ENCODE measurements around the gene BUB1. TPM values are rescaled to one million over a fixed set of nuclear protein-coding genes. Genes with fewer than 3 reads are reported as not detected.
A peak's percentile ranks its signal among the peaks of the same experiment; 100 is the strongest.

BUB1 gene
- 2.1 and 2.4 TPM in 2 replicates for polyA plus RNA-seq
- polyA minus RNA-seq, result 4.9 and 5.2 TPM in 2 replicates

GRCh38 chr2:110677530-110678456 is at the start of gene BUB1:
Gene BUB1 (minus strand): TSS chr2:110678063. CDS start chr2:110677995, 68 bp downstream.
- Histone ChIP-seq H3K27ac (ENCODE audit: low read length) (peak within 1 kb of the TSS; percentile 58), H3K27me3 (ENCODE audit: insufficient read depth, low read depth, low read length) (no peaks in the 10 kb centered on the region), H3K9me3 (ENCODE audit: low read length) (no peaks in the 10 kb centered on the region), H2AFZ (ENCODE audit: low read depth, low read length) (peak within 1 kb of the TSS; percentile 87), H3K79me2 (replicated peaks; ENCODE audit: insufficient read depth, low read length) (peaks cover 23% of the 10 kb centered on the region), H4K20me1 (ENCODE audit: insufficient read depth) (no peaks in the 10 kb centered on the region), H3K36me3 (ENCODE audit: insufficient read depth, low read length) (no peaks in the 10 kb centered on the region), H3K9me2 (ENCODE audit: insufficient read depth, low read length) (no peaks in the 10 kb centered on the region), H3K4me3 (ENCODE audit: low read length) (peak within 1 kb of the TSS; percentile 70), H3F3A (ENCODE audit: insufficient read depth, low read length, poor library complexity, severe bottlenecking) (no peaks in the 10 kb centered on the region), H3K9ac (ENCODE audit: low read length) (peak within 1 kb of the TSS; percentile 64), H3K4me2 (ENCODE audit: low read length) (peak within 1 kb of the TSS; percentile 76)
- peak; percentile 66 for TF ChIP-seq POLR2AphosphoS5 (IDR thresholded peaks at IDR 0.05)
- TF ChIP-seq RAD21 (conservative IDR thresholded peaks at IDR 0.05), result peak; percentile 42
- no peak for TF ChIP-seq REST (IDR thresholded peaks at IDR 0.05; ENCODE audit: borderline replicate concordance)
- TF ChIP-seq CTCF (IDR thresholded peaks at IDR 0.05; ENCODE audit: poor library complexity, severe bottlenecking), result no peak
- peak; percentile 91 for TF ChIP-seq MXI1 (conservative IDR thresholded peaks at IDR 0.05; ENCODE audit: poor library complexity, severe bottlenecking)

- Histone ChIP-seq H3K9me3 (ENCODE audit: low read length) (no peaks in the 10 kb centered on the region), H3K27ac (ENCODE audit: low read length) (no peak overlapping the region), H3K9ac (ENCODE audit: low read length) (no peak overlapping the region), H3K4me2 (ENCODE audit: low read length) (no peak overlapping the region), H2AFZ (ENCODE audit: low read depth, low read length) (no peak overlapping the region), H3K79me2 (replicated peaks; ENCODE audit: insufficient read depth, low read length) (no peaks in the 10 kb centered on the region), H3F3A (ENCODE audit: insufficient read depth, low read length, poor library complexity, severe bottlenecking) (no peaks in the 10 kb centered on the region), H3K4me3 (ENCODE audit: low read length) (no peak overlapping the region), H3K9me2 (ENCODE audit: insufficient read depth, low read length) (no peaks in the 10 kb centered on the region), H3K27me3 (ENCODE audit: insufficient read depth, low read depth, low read length) (peaks cover 9% of the 10 kb centered on the region), H4K20me1 (ENCODE audit: insufficient read depth) (no peaks in the 10 kb centered on the region), H3K36me3 (ENCODE audit: insufficient read depth, low read length) (no peaks in the 10 kb centered on the region)
- TF ChIP-seq SMC3 (conservative IDR thresholded peaks at IDR 0.05; ENCODE audit: poor library complexity) (no peak), TAF1 (IDR thresholded peaks at IDR 0.05; ENCODE audit: low read depth) (no peak), EP300 (conservative IDR thresholded peaks at IDR 0.05; ENCODE audit: poor library complexity, severe bottlenecking) (no peak), MXI1 (conservative IDR thresholded peaks at IDR 0.05; ENCODE audit: poor library complexity, severe bottlenecking) (no peak), REST (IDR thresholded peaks at IDR 0.05; ENCODE audit: borderline replicate concordance) (no peak), POLR2AphosphoS5 (IDR thresholded peaks at IDR 0.05) (no peak), EZH2 (IDR thresholded peaks at IDR 0.05; ENCODE audit: borderline replicate concordance, insufficient read depth, low read length, poor library complexity, severe bottlenecking) (no peak), CTCF (IDR thresholded peaks at IDR 0.05; ENCODE audit: poor library complexity, severe bottlenecking) (no peak), RAD21 (conservative IDR thresholded peaks at IDR 0.05) (no peak)
Measured at GRCh38 chr2:110726285-110726684, 48.4 kb upstream of the BUB1 start.
